ENCODE results near the gene ENTPD7. TPM values are rescaled to one million over a fixed set of nuclear protein-coding genes. Genes with fewer than 3 reads are reported as not detected.

Gene ENTPD7
- total RNA-seq, 1 experiment from 2014 or later = 14.5 TPM

- Mint-ChIP-seq H3K4me1 (peaks cover 3 to 7% of the 10 kb centered on the region in 2 experiments; a peak in 3 of 4 replicates), H3K27me3 (ENCODE audit: low read depth) (peaks cover 2% of the 10 kb centered on the region), H3K36me3 (ENCODE audit: insufficient read depth in 1 of 3, low read depth in 3 of 3) (peaks cover 0 to 5% (median 0%) of the 10 kb centered on the region in 3 experiments; a peak in 2 of 7 replicates), H3K4me3 (no peak overlapping the region), H3K27ac (no peak overlapping the region), H3K9me3 (no peaks in the 10 kb centered on the region)
- H3K56ac ChIP-seq (ENCODE audit: insufficient read length, low read depth, low read length) = no peak overlapping the region
- no peak overlapping the region for H3K23ac ChIP-seq (ENCODE audit: insufficient read length, low read depth, low read length)
- H4K20me1 ChIP-seq (ENCODE audit: control insufficient read depth, insufficient read depth, insufficient read length) = no peaks in the 10 kb centered on the region
- H2BK120ac ChIP-seq (ENCODE audit: low read depth, low read length, poor library complexity, severe bottlenecking) = no peak overlapping the region
- WGBS (ENCODE audit: extremely low coverage, insufficient read length, low lambda C conversion rate) = no CpG with 5 or more reads among the region's 3 CpGs
- no peak overlapping the region for H2BK15ac ChIP-seq (ENCODE audit: low read depth, low read length)
- no peak overlapping the region for H2AK5ac ChIP-seq (ENCODE audit: insufficient read length, low read length)
- H2BK20ac ChIP-seq (ENCODE audit: low read depth, low read length, poor library complexity, severe bottlenecking) = no peak overlapping the region
- H3K79me1 ChIP-seq (ENCODE audit: insufficient read depth, low read depth, low read length, poor library complexity, severe bottlenecking) = no peaks in the 10 kb centered on the region
- H3K9ac ChIP-seq (ENCODE audit: extremely low read depth, insufficient read length, low read length) = no peak overlapping the region
- no peak overlapping the region for H3K4ac ChIP-seq (ENCODE audit: low read depth, low read length)
- H3K4me2 ChIP-seq (ENCODE audit: insufficient read depth, insufficient read length, low read length) = no peak overlapping the region
- no peaks in the 10 kb centered on the region for H3K23me2 ChIP-seq (ENCODE audit: insufficient read length, low read depth, low read length, poor library complexity, severe bottlenecking)
- H3K18ac ChIP-seq (ENCODE audit: insufficient read length, low read depth, low read length) = no peak overlapping the region
- no peak overlapping the region for H4K5ac ChIP-seq (ENCODE audit: insufficient read length, low read depth, low read length)
- no peak overlapping the region for H2AFZ ChIP-seq (ENCODE audit: low read length)
- H3K27me3 ChIP-seq (ENCODE audit: insufficient read depth, low read length) = no peaks in the 10 kb centered on the region
- H3K9me3 ChIP-seq (ENCODE audit: control insufficient read depth, low read depth, low read length) = no peaks in the 10 kb centered on the region
- H3K4me1 ChIP-seq (ENCODE audit: insufficient read depth, low read length) = no peaks in the 10 kb centered on the region
- H4K91ac ChIP-seq (ENCODE audit: insufficient read length, low read depth, low read length) = no peak overlapping the region
- no peak overlapping the region for H3K27ac ChIP-seq (ENCODE audit: insufficient read length, low read depth, low read length)
- H3K14ac ChIP-seq (ENCODE audit: insufficient read depth, low read length) = no peak overlapping the region
- H3K79me2 ChIP-seq (ENCODE audit: insufficient read depth, low read length) = no peaks in the 10 kb centered on the region
- no peak overlapping the region for H2BK12ac ChIP-seq (ENCODE audit: insufficient read length, low read depth, low read length)
- H3T11ph ChIP-seq (ENCODE audit: low read length) = no peak overlapping the region
- no peak for DNase-seq
- no peak overlapping the region for H4K8ac ChIP-seq (replicated peaks; ENCODE audit: insufficient read length, low read depth, low read length)
- H2BK5ac ChIP-seq (ENCODE audit: insufficient read length, low read length) = no peak overlapping the region
- TF ChIP-seq CTCF (conservative IDR thresholded peaks at IDR 0.05) = no peak
Measured at GRCh38 chr10:99610221-99610620, 49.1 kb upstream of the ENTPD7 start.
